ENCODE measurements around the gene LYRM1.

GRCh38 chr16:20889625-20890275 lies 10.8 kb upstream of the LYRM1 start:
- TF ChIP-seq CTCF (optimal IDR thresholded peaks at IDR 0.05 in 1 of 3, IDR thresholded peaks at IDR 0.05 in 1 of 3, conservative IDR thresholded peaks at IDR 0.05 in 1 of 3; ENCODE audit: extremely low read depth in 1 of 3, insufficient read depth in 2 of 3, low read length in 3 of 3) (no peak), EZH2 (IDR thresholded peaks at IDR 0.05; ENCODE audit: low read length) (no peak)
